CD14-positive monocyte (primary cell): Measurements from ENCODE around the gene B3GNT7. TPM values are rescaled to one million over a fixed set of nuclear protein-coding genes. Genes with fewer than 3 reads are reported as not detected.
"Not testable (repeated sequence)": the region's sequence is repeated elsewhere in the genome, so short reads cannot be mapped to it uniquely, and the experiment has no call there.

Source experiments
- DNase-seq, 3 donors: peaks; one replicate each; pipeline ENCODE4 v3.0.0-alpha.2; 2011 to 2022
- H2AFZ ChIP-seq: 2 replicates; pipeline ENCODE4 v1.6.0; 2012; ENCODE audit warnings: mild to moderate bottlenecking, low read depth, low read length, inconsistent platforms; ENCODE audit not compliant: insufficient read depth, poor library complexity, severe bottlenecking
- H3K27ac ChIP-seq, 2 donors: 1 replicate in 1 of 2; 2 replicates in 1 of 2; pipeline ENCODE4 v1.5.1; 2012 to 2013; ENCODE audit warnings: low read length in 2 of 2, control low read depth in 1 of 2, inconsistent platforms in 1 of 2, low read depth in 1 of 2, mild to moderate bottlenecking in 1 of 2
- H3K27me3 ChIP-seq, 2 donors: one replicate each; pipeline versions ENCODE4 v1.6.0 to v1.6.1; 2011 to 2013; ENCODE audit warnings: low read length in 2 of 2; ENCODE audit not compliant: control insufficient read depth in 2 of 2, insufficient read depth in 2 of 2
- H3K36me3 ChIP-seq, 2 donors: replicated peaks in 1 of 2; 1 replicate in 1 of 2; 2 replicates in 1 of 2; pipeline versions ENCODE4 v1.5.1 to v1.6.1; 2012 to 2013; ENCODE audit warnings: low read length in 2 of 2, control low read depth in 1 of 2, inconsistent platforms in 1 of 2, mild to moderate bottlenecking in 1 of 2; ENCODE audit not compliant: insufficient read depth in 2 of 2, control insufficient read depth in 1 of 2
- H3K4me1 ChIP-seq, 2 donors: 1 replicate in 1 of 2; 2 replicates in 1 of 2; pipeline versions ENCODE4 v1.5.1 to v1.6.1; 2012 to 2013; ENCODE audit warnings: low read length in 2 of 2, control low read depth in 1 of 2, inconsistent platforms in 1 of 2, mild to moderate bottlenecking in 1 of 2, moderate library complexity in 1 of 2; ENCODE audit not compliant: insufficient read depth in 2 of 2, control insufficient read depth in 1 of 2
- H3K4me2 ChIP-seq: replicated peaks from 2 replicates; pipeline ENCODE3; 2012; ENCODE audit warnings: low read length, moderate library complexity, mild to moderate bottlenecking; ENCODE audit not compliant: poor library complexity, severe bottlenecking; ENCODE audit errors: extremely low read depth
- H3K4me3 ChIP-seq, 3 experiments: fragments of 200-600 bp in 1 of 3; sonication (generic) in 1 of 3; replicated peaks in 1 of 3; 1 replicate in 2 of 3; 2 replicates in 1 of 3; pipeline ENCODE4 v1.5.1; 2011 to 2013; ENCODE audit warnings: low read length in 3 of 3, mild to moderate bottlenecking in 3 of 3, control low read depth in 2 of 3, low read depth in 2 of 3, inconsistent platforms in 1 of 3, moderate library complexity in 1 of 3
- H3K79me2 ChIP-seq: 2 replicates; pipeline ENCODE4 v1.6.0; 2012; ENCODE audit warnings: mild to moderate bottlenecking, control low read depth, inconsistent platforms, low read length, moderate library complexity; ENCODE audit not compliant: insufficient read depth
- H3K9ac ChIP-seq: 2 replicates; pipeline ENCODE4 v1.6.0; 2017; ENCODE audit warnings: low read length, mild to moderate bottlenecking; ENCODE audit not compliant: insufficient read depth, poor library complexity, severe bottlenecking
- H3K9me3 ChIP-seq, 2 donors: replicated peaks in 1 of 2; 1 replicate in 1 of 2; 2 replicates in 1 of 2; pipeline versions ENCODE4 v1.5.1 to v1.6.1; 2012 to 2013; ENCODE audit warnings: low read length in 2 of 2, control low read depth in 1 of 2; ENCODE audit not compliant: control insufficient read depth in 1 of 2, insufficient read depth in 1 of 2
- H4K20me1 ChIP-seq: 2 replicates; pipeline ENCODE4 v1.6.0; 2012; ENCODE audit warnings: mild to moderate bottlenecking, low read length, control low read depth, moderate library complexity; ENCODE audit not compliant: insufficient read depth
- H3K27ac Mint-ChIP-seq, 7 donors: one replicate each; pipeline ENCODE4 v1.8.0; 2020; ENCODE audit warnings: mild to moderate bottlenecking in 7 of 7, mixed read lengths in 7 of 7, moderate library complexity in 6 of 7, inconsistent platforms in 2 of 7
- H3K27me3 Mint-ChIP-seq, 3 donors: one replicate each; pipeline ENCODE4 v1.8.0; 2021 to 2022; ENCODE audit warnings: low read depth in 3 of 3, mild to moderate bottlenecking in 3 of 3, mixed read lengths in 3 of 3, moderate library complexity in 3 of 3, inconsistent platforms in 1 of 3
- H3K36me3 Mint-ChIP-seq, 2 donors: one replicate each; pipeline ENCODE4 v1.8.0; 2020; ENCODE audit warnings: mixed read lengths in 2 of 2, inconsistent platforms in 1 of 2, mild to moderate bottlenecking in 1 of 2
- H3K4me1 Mint-ChIP-seq: one replicate; pipeline ENCODE4 v1.8.0; 2020; ENCODE audit warnings: mild to moderate bottlenecking, mixed read lengths
- H3K4me3 Mint-ChIP-seq, 2 donors: one replicate each; pipeline ENCODE4 v1.8.0; 2020; ENCODE audit warnings: mild to moderate bottlenecking in 2 of 2, mixed read lengths in 2 of 2, moderate library complexity in 1 of 2
- H3K9me3 Mint-ChIP-seq, 7 donors: one replicate each; pipeline ENCODE4 v1.8.0; 2020 to 2022; ENCODE audit warnings: mixed read lengths in 7 of 7, mild to moderate bottlenecking in 6 of 7, moderate library complexity in 6 of 7, inconsistent platforms in 2 of 7
- WGBS: methylation state at CpG from one replicate; pipeline ENCODE4 v1.1.5; 2013; ENCODE audit warnings: missing lambda C conversion rate; ENCODE audit not compliant: insufficient coverage; 5-methylcytosine and 5-hydroxymethylcytosine counted together
- intact Hi-C, 2 donors: fragments of 100-400 bp; cut with micrococcal nuclease; formaldehyde crosslinking; loops; one replicate each; pipeline versions ENCODE4 v1.15.0 to v1.15.1; 2023
- polyA plus RNA-seq, 3 donors: library from polyadenylated mRNA; depleted of rRNA in 1 of 3; unstranded in 2 of 3; stranded (reverse) in 1 of 3; fragments of 300-500 nt in 2 of 3; fragments of >200 nt in 1 of 3; fragmentation: Illumina TruSeq in 2 of 3; gene quantifications; 1 replicate in 2 of 3; 2 replicates in 1 of 3; pipeline ENCODE4 v1.2.3, GENCODE V29; 2012 to 2021

Gene B3GNT7
- polyA plus RNA-seq, 3 donors, result 0.05 TPM; not detected in 2

DNA sequence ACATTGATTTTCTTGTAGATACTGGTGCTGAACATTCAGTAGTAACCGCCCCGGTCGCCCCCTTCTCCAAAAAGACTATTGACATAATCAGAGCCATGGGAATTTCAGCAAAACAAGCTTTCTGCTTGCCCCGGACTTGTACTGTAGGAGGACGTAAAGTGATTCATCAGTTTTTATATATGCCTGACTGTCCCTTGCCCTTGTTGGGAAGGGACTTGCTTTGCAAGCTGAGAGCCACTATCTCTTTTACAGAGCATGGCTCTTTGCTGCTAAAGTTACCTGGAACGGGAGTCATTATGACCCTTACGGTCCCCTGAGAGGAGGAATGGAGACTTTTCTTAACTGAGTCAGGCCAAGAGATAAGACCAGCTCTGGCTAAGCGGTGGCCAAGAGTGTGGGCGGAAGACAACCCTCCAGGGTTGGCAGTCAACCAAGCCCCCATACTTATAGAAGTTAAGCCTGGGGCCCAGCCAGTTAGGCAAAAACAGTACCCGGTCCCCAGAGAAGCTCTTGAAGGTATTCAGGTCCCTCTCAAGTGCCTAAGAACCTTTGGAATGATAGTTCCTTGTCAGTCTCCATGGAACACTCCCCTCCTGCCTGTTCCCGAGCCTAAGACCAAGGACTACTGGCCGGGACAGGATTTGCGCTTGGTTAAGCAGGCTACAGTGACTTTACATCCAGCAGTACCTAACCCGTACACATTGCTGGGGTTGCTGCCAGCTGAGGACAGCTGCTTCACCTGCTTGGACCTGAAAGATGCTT, 8.1 kb downstream of the B3GNT7 start:
- intact Hi-C loops, H2AFZ ChIP-seq, H3K4me3 Mint-ChIP-seq, H3K27me3 ChIP-seq, H3K4me2 ChIP-seq, H3K36me3 Mint-ChIP-seq, H3K27ac Mint-ChIP-seq, H3K4me3 ChIP-seq, DNase-seq, H3K27me3 Mint-ChIP-seq, H3K27ac ChIP-seq, H4K20me1 ChIP-seq, H3K79me2 ChIP-seq, H3K9ac ChIP-seq, H3K4me1 ChIP-seq, H3K9me3 ChIP-seq, H3K9me3 Mint-ChIP-seq, H3K36me3 ChIP-seq: not testable (repeated sequence)
- H3K4me1 Mint-ChIP-seq, result peaks cover 15% of the 10 kb centered on the region
- WGBS, result 97% methylated on average over 6 of the region's 14 CpGs

DNA sequence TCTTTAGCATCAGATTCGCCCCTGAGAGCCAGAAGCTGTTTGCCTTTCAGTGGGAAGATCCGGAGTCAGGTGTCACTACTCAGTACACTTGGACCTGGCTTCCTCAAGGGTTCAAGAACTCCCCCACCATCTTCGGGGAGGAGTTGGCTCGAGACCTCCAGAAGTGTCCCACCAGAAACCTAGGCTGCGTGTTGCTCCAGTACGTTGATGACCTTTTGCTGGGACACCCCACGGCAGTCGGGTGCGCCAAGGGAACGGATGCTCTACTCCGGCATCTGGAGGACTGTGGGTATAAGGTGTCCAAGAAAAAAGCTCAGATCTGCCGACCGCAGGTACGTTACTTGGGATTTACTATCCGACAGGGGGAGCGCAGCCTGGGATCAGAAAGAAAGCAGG, 8.7 kb downstream of the B3GNT7 start:
- H2AFZ ChIP-seq, H3K27ac Mint-ChIP-seq, H3K36me3 ChIP-seq, H4K20me1 ChIP-seq, H3K9me3 Mint-ChIP-seq, H3K4me3 ChIP-seq, DNase-seq, H3K9me3 ChIP-seq, H3K4me3 Mint-ChIP-seq, H3K36me3 Mint-ChIP-seq, intact Hi-C loops, H3K9ac ChIP-seq, H3K27ac ChIP-seq, H3K27me3 Mint-ChIP-seq, H3K4me2 ChIP-seq, H3K79me2 ChIP-seq, H3K27me3 ChIP-seq, H3K4me1 ChIP-seq: not testable (repeated sequence)
- H3K4me1 Mint-ChIP-seq, result peaks cover 15% of the 10 kb centered on the region
- 96% methylated on average over 16 of the region's 16 CpGs for WGBS
